Measurements from ENCODE around the gene PUM1.

DNA sequence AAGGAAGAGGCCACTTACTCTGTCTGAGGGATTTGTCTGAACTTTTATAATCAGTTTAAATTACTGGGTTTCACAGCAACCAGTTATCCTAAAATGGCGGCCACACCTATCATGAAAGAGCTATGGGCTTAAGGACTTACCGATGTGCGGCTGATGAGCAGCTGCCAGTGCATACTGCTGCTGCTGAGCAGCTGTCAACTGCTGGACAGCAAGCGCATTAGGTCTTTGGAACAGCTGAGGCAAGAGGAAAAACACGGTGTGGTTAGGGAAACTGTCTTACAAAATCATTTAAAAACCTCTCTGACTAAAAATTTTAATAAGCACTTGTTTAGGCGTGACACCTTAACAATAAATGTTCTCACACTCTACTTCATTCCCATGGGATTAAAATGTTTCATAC is 84.3 kb downstream of the PUM1 start:
- TF ChIP-seq ARNT (IDR thresholded peaks at IDR 0.05) (no peak), PKNOX1 (IDR thresholded peaks at IDR 0.05) (no peak), SP1 (IDR thresholded peaks at IDR 0.05) (no peak), L3MBTL2 (conservative IDR thresholded peaks at IDR 0.05) (no peak), HDGF (IDR thresholded peaks at IDR 0.05; ENCODE audit: borderline replicate concordance) (no peak), FOXM1 (IDR thresholded peaks at IDR 0.05; ENCODE audit: borderline replicate concordance) (no peak), FOXK2 (IDR thresholded peaks at IDR 0.05) (no peak), ZNF384 (IDR thresholded peaks at IDR 0.05) (no peak), FOXA1 (IDR thresholded peaks at IDR 0.05) (no peak), SUZ12 (IDR thresholded peaks at IDR 0.05) (no peak)

All from HEK293T (cell line).